ENCODE measurements around the gene ESPN. TPM values are rescaled to one million over a fixed set of nuclear protein-coding genes. Genes with fewer than 3 reads are reported as not detected.

The ESPN gene
- total RNA-seq, 1 donor from 2014 or later: 14.4 TPM

DNA sequence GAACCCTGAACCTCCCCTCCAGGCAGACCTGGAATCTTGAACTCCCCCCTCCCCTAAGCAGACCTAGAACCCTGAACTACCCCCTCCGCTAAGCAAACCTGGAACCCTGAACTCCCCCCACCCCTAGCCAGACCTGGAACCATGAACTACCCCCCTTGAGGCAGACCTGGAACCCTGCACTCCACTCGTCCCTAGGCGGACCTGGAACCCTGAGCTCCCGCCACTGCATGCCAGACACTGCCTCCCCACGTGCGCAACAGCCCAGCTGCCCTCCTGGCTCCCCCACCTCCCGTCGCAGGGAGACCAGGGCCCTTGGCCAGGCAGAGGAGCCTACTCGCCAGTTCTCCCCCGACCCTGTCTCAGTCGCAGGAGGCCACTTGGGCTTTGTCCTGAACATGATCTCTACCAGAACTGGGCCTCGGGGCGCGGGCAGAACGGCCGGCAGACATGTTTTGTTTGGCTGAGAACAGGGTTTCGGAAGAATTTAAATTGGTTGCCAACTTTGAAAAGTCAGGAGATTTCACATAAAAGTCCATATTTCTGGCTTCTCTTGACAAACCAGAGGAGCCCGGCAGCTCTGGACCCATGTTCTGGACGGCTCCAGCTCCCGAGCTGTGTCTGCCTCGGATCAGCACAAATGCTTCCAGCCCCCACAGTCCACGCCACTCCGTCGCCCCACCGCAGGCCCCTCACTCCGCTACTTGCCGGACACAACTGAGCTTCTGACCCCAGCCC, 76.1 kb downstream of the ESPN start:
- ATAC-seq (peak; percentile 19), DNase-seq (ENCODE audit: low spot score) (no peak)
- intact Hi-C loops (cut with DNase I): no loop called here

- intact Hi-C loops (cut with DNase I): no loop called here
- no peak for ATAC-seq
- no peak for DNase-seq (ENCODE audit: low spot score)
These were observed 76.8 kb downstream of the ESPN start for GRCh38 chr1:6501279-6501813.

GRCh38 chr1:6502000-6502891, 77.7 kb downstream of the ESPN start:
- intact Hi-C loops (cut with DNase I): no loop called here
- peak; percentile 66 for ATAC-seq

GRCh38 chr1:6503884-6504602, 79.5 kb downstream of the ESPN start:
- ATAC-seq: no peak
- DNase-seq (ENCODE audit: low spot score): no peak
- intact Hi-C loops (cut with DNase I): no loop called here

More at GRCh38 chr1:6502000-6502891, 77.7 kb downstream of the ESPN start:
- DNase-seq (ENCODE audit: low spot score): peak; percentile 83

DNA sequence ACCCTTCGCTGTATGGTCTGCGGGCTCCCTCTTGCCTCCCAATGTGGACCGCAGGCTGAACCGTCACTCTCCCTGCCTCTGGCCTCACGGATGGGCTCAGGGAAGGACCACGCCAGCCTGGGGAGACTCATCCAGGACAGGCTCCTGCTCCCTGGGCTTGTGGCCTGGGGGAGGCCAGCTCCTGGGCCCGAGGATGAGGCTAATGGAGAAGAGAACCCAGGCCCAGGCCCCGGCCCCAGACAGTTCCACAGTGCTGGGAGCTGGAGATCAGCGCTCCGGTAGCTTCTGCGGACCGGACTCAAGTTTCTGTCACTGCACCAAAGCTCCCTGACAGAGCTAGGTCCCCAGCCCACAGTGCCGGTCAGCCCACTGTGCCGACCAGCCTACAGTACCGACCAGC, 80.3 kb downstream of the ESPN start:
- intact Hi-C loops (cut with DNase I): no loop called here
- ATAC-seq (no peak), DNase-seq (ENCODE audit: low spot score) (no peak)

DNA sequence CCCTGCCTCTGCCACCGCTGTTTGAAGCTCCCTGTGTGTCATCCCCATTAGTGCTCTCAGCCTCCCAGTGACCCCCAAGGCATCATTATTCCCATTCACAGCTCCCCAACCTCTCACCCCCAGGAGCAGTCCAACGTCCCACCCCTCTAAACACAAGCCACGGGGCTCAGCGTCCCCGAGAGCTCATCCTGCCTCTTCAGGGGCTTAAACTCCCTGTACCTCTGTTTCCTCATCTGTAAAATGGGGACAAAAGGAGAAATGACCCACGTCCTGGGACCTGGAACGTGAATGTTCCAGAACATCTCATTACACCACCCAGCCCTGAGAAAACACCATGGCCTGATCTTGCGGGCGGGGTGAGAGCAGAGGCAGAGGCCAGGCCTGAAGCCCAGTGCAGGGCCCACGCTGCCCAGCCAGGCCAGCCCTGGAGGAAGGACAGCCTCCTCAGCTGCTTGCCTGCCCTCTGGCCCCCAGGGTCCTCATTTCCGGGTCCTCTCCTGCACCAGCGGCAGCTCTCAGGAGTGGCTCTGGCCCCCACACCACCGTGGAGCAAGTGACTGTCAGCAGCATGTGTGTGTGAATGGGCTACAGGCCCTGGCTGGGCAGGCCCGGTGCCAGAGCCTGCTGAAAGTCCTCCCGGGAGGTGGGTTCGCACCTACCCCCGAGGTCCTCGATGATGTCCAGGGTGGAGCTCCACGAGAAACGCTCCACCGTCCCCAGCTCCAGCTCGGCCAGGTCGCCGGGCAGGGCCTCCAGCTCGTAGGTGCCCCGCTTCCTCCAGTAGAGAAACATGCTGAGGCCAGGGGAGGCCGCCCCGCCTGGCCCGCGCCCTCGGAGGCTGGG, 81.0 kb downstream of the ESPN start:
- intact Hi-C loops (cut with DNase I): no loop called here

GRCh38 chr1:6506210-6507036, 81.8 kb downstream of the ESPN start:
- DNase-seq (ENCODE audit: low spot score): no peak
- peak; percentile 9 for ATAC-seq
- intact Hi-C loops (cut with DNase I): no loop called here

More for the DNA sequence above, 81.0 kb downstream of the ESPN start:
- no peak for DNase-seq (ENCODE audit: low spot score)
- ATAC-seq: no peak

DNA sequence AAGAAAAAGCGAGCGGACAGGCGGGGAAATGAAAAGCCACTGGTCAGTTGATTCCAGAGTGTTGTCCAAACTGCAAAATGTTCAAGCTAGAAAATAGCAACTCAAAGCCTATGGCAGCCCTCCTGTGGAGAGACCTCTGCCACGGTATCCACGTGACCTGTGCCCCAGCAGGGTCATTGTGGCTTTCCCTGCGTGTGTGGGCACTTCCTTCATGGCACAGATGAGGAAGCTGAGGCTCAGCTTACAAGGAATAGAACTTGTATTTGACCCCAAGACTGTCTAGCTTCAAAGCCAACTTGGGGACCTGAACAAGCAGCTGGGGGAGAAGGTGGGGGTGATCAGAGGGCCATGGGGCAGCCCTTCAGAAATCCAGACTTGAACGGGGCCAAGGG, 82.5 kb downstream of the ESPN start:
- ATAC-seq (no peak), DNase-seq (ENCODE audit: low spot score) (no peak)
- intact Hi-C loops (cut with DNase I): no loop called here

DNA sequence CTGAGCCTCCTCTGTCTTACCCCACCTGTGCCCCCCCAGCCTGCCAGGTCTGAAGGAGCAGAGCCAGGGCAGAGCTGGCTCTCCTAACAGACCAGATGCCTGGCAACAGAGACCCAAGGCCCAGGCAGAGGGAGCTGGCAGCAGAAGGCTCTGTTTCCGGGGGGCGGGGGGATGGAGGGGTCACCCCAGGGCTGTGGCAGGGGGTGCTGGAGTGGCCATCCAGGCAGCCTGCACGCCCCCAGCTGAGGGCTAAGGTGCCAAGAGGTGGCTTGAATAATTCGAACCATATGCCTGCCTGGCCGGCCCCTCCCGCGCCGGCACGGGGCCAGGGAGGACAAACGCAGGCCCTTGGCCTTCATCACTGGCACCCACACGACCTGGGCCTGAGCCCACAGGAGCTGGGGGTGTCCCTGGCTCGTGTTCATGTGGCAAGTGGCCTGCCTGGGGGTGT, 82.9 kb downstream of the ESPN start:
- ATAC-seq (no peak), DNase-seq (ENCODE audit: low spot score) (no peak)
- intact Hi-C loops (cut with DNase I): no loop called here

GRCh38 chr1:6508154-6508815, 83.7 kb downstream of the ESPN start:
- ATAC-seq (no peak), DNase-seq (ENCODE audit: low spot score) (no peak)
- intact Hi-C loops (cut with DNase I): no loop called here

DNA sequence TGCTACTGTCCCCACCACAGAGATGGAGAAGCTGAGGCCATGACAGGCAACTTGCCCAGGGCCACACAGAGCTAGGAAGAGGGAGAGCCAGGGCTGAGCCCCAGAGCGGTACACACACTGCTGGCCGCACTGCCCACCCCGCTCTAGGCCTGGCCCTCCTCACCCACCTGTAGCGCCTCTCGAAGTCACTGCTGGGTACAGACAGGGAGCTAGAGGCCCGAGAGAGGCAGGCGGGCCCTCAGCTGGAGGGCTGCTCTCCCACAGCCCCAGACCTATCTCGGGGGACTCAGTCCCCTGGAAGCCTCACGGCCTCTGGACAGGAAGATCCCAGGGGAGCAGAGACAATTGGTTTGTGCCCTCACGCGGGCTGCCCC, 84.2 kb downstream of the ESPN start:
- DNase-seq (ENCODE audit: low spot score) (no peak), ATAC-seq (no peak)
- intact Hi-C loops (cut with DNase I): no loop called here

- intact Hi-C loops (cut with DNase I): no loop called here
- no peak for DNase-seq (ENCODE audit: low spot score)
- peak; percentile 32 for ATAC-seq
These were observed 84.8 kb downstream of the ESPN start for GRCh38 chr1:6509220-6509918.

DNA sequence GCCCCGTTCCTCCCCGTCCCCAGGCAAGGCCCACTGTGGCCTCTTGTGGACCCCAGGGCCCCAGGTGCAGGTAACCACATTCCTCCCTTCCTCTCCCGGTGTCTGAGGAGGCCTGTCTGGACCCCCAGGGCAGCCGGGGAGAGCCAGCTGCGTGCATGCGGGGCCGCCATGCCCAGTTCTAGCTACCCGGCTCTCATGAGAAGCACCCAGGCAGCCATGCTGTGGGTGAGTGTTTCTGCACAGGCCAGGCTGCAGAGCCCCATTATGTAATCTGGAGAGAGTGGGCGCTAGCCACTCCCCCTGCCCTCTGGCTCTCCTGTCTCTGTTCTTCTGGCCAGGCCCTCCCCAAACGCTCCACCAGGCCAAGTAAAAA, 85.3 kb downstream of the ESPN start:
- intact Hi-C loops (cut with DNase I): no loop called here
- no peak for DNase-seq (ENCODE audit: low spot score)

DNA sequence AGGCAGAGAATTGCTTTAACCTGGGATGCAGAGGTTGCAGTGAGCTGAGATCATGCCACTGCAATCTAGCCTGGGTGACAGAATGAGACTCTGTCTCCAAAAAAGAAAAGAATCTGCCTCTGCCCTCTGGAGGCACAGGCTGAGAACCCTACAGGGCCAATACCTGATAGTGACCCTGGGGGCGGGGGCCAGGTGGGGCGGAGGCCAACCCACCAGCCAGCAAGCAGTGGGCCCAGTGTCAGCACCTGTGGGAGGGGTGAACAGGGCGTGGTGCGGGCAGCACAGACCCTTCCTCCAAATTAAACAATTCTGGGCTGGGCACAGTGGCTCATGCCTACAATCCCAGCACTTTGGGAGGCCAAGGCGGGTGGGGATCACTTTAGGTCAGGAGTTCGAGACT, 85.9 kb downstream of the ESPN start:
- DNase-seq (ENCODE audit: low spot score) (no peak), ATAC-seq (no peak)
- intact Hi-C loops (cut with DNase I): no loop called here

More for the DNA sequence above, 85.3 kb downstream of the ESPN start:
- peak; percentile 58 for ATAC-seq

Measured in sciatic nerve (tissue), 2 donors.